Gastrocnemius medialis (tissue), 4 donors: ENCODE data around the gene SPSB1.

Source experiments
- POLR2A ChIP-seq, 2 donors: fragments of 450-650 bp; IDR thresholded peaks; one replicate each; pipeline ENCODE4 v1.6.1; 2017; ENCODE audit warnings: antibody characterized with exemption in 2 of 2, mild to moderate bottlenecking in 2 of 2, moderate library complexity in 2 of 2
- TF ChIP-seq, protein P1 (sequence below), 5 experiments: fragments of 450-650 bp in 3 of 5; fragments of 200-600 bp in 2 of 5; sonication (generic) in 2 of 5; IDR thresholded peaks in 4 of 5; conservative IDR thresholded peaks in 1 of 5; 1 replicate in 4 of 5; 2 replicates in 1 of 5; pipeline ENCODE4 v1.5.1; 2016 to 2019; ENCODE audit warnings: antibody characterized with exemption in 5 of 5, mild to moderate bottlenecking in 3 of 5, moderate library complexity in 3 of 5

DNA sequence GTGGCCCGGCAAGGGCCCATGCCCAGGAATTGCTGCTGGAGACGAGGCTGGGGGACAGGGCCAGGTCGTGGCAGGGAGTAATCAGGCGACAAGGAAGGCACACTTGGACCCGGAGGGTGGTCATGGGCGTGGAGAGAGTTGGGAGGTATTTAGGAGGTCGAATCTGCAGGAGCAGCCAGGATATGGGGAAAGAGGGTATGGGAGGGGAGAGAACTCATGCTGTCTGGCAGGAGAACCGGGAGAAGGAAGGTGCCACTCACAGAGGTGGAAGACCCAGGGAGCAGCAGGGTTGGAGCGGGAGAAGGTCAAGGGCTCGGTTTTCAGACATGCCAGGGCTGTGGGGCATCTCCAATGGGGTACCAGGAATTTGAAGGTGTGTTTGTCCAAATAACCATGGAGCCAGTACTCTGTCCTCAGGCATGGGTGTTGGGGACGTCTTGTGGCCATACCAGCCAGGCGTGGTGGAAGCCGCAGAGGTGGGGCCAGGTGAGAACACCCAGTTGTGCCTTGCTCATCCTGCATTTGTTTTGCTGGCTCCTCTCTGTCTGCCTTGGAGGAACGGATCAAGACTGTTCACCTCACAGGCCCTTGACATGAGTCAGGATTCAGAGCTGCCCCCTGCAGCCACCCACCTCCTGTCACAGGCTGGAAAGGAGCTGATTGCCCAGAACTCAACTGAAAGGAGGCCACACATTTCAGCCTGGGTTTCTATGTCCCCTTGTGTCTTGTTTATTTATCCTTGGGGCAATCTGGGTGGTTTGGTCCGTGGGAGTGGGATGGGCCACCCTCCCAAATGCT is 111.6 kb downstream of the SPSB1 start:
- TF ChIP-seq, protein P1, sequence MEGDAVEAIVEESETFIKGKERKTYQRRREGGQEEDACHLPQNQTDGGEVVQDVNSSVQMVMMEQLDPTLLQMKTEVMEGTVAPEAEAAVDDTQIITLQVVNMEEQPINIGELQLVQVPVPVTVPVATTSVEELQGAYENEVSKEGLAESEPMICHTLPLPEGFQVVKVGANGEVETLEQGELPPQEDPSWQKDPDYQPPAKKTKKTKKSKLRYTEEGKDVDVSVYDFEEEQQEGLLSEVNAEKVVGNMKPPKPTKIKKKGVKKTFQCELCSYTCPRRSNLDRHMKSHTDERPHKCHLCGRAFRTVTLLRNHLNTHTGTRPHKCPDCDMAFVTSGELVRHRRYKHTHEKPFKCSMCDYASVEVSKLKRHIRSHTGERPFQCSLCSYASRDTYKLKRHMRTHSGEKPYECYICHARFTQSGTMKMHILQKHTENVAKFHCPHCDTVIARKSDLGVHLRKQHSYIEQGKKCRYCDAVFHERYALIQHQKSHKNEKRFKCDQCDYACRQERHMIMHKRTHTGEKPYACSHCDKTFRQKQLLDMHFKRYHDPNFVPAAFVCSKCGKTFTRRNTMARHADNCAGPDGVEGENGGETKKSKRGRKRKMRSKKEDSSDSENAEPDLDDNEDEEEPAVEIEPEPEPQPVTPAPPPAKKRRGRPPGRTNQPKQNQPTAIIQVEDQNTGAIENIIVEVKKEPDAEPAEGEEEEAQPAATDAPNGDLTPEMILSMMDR (IDR thresholded peaks at IDR 0.05 in 4 of 5, conservative IDR thresholded peaks at IDR 0.05 in 1 of 5), result no peak
- TF ChIP-seq POLR2A (IDR thresholded peaks at IDR 0.05), result no peak
